GM18505 (cell line): ENCODE results near the gene WDR82.

Source experiments
- ATAC-seq: cut with Tn5 transposase; IDR thresholded peaks from one replicate; pipeline ENCODE4 v1.9.1; 2021; ENCODE audit not compliant: unreplicated experiment
- POLR2A ChIP-seq: IDR thresholded peaks from 4 replicates; pipeline ENCODE4 v1.6.1; 2011; ENCODE audit warnings: borderline replicate concordance; ENCODE audit not compliant: insufficient read depth, insufficient read length; ENCODE audit errors: extremely low read depth

The WDR82 gene

GRCh38 chr3:52299247-52299878 lies 20.9 kb upstream of the WDR82 start:
- no peak for ATAC-seq
- TF ChIP-seq POLR2A, result no peak

GRCh38 chr3:52298149-52299098 lies 20.0 kb upstream of the WDR82 start:
- no peak for TF ChIP-seq POLR2A

GRCh38 chr3:52297242-52298148 lies 19.0 kb upstream of the WDR82 start:
- no peak for TF ChIP-seq POLR2A
- ATAC-seq, result no peak

More at GRCh38 chr3:52298149-52299098, 20.0 kb upstream of the WDR82 start:
- no peak for ATAC-seq

- no peak for TF ChIP-seq POLR2A
- no peak for ATAC-seq
Measured at GRCh38 chr3:52295671-52296208, 17.3 kb upstream of the WDR82 start.

- no peak for TF ChIP-seq POLR2A
- no peak for ATAC-seq
Measured at GRCh38 chr3:52294320-52295150, 16.1 kb upstream of the WDR82 start.

- TF ChIP-seq POLR2A, result no peak
- no peak for ATAC-seq
Measured at GRCh38 chr3:52293491-52294319, 15.3 kb upstream of the WDR82 start.

GRCh38 chr3:52292247-52293065 lies 14.0 kb upstream of the WDR82 start:
- no peak for TF ChIP-seq POLR2A
- no peak for ATAC-seq

- ATAC-seq, result no peak
- TF ChIP-seq POLR2A, result no peak
Measured at GRCh38 chr3:52291508-52292181, 13.2 kb upstream of the WDR82 start.

- ATAC-seq, result no peak
- TF ChIP-seq POLR2A, result no peak
Measured at GRCh38 chr3:52290596-52291507, 12.4 kb upstream of the WDR82 start.
